ENCODE data around the gene TLX2. TPM values are rescaled to one million over a fixed set of nuclear protein-coding genes. Genes with fewer than 3 reads are reported as not detected.

The TLX2 gene
- total and polyA plus RNA-seq, 4 donors = not detected

DNA sequence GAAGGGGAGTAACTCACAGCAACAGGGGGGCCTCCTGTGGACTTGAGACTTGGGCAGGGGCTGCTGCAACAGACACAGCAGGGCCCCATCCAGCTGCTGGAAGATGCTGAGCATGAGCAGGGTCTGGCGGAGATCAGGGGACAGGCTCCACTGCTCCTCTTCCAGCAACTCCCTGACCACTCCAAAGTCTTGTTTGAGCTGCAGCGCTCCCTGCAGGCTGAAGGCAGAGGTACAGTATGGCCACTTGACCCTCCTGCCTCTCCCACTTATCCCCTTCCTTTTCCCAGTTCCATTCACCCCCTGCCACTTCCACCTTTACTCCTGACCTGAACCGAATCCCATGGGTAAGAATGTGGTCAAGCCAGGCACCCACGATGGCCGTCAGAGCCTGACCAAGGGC lies 39.4 kb upstream of the TLX2 start:
- H3K9ac ChIP-seq (ENCODE audit: low read depth in 1 of 2, low read length in 2 of 2) = no peak overlapping the region
- H3K27ac ChIP-seq (ENCODE audit: low read depth in 1 of 2, low read length in 2 of 2) = no peak overlapping the region
- 93% methylated on average over 5 of the region's 5 CpGs for WGBS
- peaks cover 2 to 14% (median 13%) of the 10 kb centered on the region in 4 donors for H3K36me3 ChIP-seq (ENCODE audit: control insufficient read depth in 4 of 4, insufficient read depth in 3 of 4, low read depth in 1 of 4, low read length in 3 of 4)
- no peak for TF ChIP-seq TAF1 (conservative IDR thresholded peaks at IDR 0.05)
- no peak for TF ChIP-seq YY1 (IDR thresholded peaks at IDR 0.05)
- TF ChIP-seq, protein P1, sequence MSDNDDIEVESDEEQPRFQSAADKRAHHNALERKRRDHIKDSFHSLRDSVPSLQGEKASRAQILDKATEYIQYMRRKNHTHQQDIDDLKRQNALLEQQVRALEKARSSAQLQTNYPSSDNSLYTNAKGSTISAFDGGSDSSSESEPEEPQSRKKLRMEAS (IDR thresholded peaks at IDR 0.05) = no peak
- TF ChIP-seq, protein P2, sequence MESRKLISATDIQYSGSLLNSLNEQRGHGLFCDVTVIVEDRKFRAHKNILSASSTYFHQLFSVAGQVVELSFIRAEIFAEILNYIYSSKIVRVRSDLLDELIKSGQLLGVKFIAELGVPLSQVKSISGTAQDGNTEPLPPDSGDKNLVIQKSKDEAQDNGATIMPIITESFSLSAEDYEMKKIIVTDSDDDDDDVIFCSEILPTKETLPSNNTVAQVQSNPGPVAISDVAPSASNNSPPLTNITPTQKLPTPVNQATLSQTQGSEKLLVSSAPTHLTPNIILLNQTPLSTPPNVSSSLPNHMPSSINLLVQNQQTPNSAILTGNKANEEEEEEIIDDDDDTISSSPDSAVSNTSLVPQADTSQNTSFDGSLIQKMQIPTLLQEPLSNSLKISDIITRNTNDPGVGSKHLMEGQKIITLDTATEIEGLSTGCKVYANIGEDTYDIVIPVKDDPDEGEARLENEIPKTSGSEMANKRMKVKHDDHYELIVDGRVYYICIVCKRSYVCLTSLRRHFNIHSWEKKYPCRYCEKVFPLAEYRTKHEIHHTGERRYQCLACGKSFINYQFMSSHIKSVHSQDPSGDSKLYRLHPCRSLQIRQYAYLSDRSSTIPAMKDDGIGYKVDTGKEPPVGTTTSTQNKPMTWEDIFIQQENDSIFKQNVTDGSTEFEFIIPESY (IDR thresholded peaks at IDR 0.05) = no peak
- no peak for TF ChIP-seq NR2F2 (IDR thresholded peaks at IDR 0.05)
- TF ChIP-seq GABPA (IDR thresholded peaks at IDR 0.05 in 1 of 2, conservative IDR thresholded peaks at IDR 0.05 in 1 of 2) = no peak
- TF ChIP-seq EGR1 (IDR thresholded peaks at IDR 0.05; ENCODE audit: low read depth in 2 of 2) = no peak
- TF ChIP-seq, protein P3, sequence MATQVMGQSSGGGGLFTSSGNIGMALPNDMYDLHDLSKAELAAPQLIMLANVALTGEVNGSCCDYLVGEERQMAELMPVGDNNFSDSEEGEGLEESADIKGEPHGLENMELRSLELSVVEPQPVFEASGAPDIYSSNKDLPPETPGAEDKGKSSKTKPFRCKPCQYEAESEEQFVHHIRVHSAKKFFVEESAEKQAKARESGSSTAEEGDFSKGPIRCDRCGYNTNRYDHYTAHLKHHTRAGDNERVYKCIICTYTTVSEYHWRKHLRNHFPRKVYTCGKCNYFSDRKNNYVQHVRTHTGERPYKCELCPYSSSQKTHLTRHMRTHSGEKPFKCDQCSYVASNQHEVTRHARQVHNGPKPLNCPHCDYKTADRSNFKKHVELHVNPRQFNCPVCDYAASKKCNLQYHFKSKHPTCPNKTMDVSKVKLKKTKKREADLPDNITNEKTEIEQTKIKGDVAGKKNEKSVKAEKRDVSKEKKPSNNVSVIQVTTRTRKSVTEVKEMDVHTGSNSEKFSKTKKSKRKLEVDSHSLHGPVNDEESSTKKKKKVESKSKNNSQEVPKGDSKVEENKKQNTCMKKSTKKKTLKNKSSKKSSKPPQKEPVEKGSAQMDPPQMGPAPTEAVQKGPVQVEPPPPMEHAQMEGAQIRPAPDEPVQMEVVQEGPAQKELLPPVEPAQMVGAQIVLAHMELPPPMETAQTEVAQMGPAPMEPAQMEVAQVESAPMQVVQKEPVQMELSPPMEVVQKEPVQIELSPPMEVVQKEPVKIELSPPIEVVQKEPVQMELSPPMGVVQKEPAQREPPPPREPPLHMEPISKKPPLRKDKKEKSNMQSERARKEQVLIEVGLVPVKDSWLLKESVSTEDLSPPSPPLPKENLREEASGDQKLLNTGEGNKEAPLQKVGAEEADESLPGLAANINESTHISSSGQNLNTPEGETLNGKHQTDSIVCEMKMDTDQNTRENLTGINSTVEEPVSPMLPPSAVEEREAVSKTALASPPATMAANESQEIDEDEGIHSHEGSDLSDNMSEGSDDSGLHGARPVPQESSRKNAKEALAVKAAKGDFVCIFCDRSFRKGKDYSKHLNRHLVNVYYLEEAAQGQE (IDR thresholded peaks at IDR 0.05) = no peak
- TF ChIP-seq SP1 (IDR thresholded peaks at IDR 0.05) = no peak
- no peak for TF ChIP-seq JUND (IDR thresholded peaks at IDR 0.05)
- TF ChIP-seq HNF4G (IDR thresholded peaks at IDR 0.05) = no peak
- TF ChIP-seq, protein P4, sequence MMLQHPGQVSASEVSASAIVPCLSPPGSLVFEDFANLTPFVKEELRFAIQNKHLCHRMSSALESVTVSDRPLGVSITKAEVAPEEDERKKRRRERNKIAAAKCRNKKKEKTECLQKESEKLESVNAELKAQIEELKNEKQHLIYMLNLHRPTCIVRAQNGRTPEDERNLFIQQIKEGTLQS (IDR thresholded peaks at IDR 0.05) = no peak
- TF ChIP-seq RAD21 (IDR thresholded peaks at IDR 0.05) = no peak
- TF ChIP-seq FOXA2 (IDR thresholded peaks at IDR 0.05) = no peak
- no peak for TF ChIP-seq HNF4A (conservative IDR thresholded peaks at IDR 0.05)
- no peak for TF ChIP-seq RXRA (IDR thresholded peaks at IDR 0.05)
- TF ChIP-seq, protein P5, sequence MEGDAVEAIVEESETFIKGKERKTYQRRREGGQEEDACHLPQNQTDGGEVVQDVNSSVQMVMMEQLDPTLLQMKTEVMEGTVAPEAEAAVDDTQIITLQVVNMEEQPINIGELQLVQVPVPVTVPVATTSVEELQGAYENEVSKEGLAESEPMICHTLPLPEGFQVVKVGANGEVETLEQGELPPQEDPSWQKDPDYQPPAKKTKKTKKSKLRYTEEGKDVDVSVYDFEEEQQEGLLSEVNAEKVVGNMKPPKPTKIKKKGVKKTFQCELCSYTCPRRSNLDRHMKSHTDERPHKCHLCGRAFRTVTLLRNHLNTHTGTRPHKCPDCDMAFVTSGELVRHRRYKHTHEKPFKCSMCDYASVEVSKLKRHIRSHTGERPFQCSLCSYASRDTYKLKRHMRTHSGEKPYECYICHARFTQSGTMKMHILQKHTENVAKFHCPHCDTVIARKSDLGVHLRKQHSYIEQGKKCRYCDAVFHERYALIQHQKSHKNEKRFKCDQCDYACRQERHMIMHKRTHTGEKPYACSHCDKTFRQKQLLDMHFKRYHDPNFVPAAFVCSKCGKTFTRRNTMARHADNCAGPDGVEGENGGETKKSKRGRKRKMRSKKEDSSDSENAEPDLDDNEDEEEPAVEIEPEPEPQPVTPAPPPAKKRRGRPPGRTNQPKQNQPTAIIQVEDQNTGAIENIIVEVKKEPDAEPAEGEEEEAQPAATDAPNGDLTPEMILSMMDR (IDR thresholded peaks at IDR 0.05; ENCODE audit: low read depth, low read length, missing input control) = no peak
- TF ChIP-seq FOXA1 (IDR thresholded peaks at IDR 0.05) = no peak
- H3K27me3 ChIP-seq (ENCODE audit: control insufficient read depth in 4 of 4, insufficient read depth in 4 of 4, low read length in 3 of 4) = no peaks in the 10 kb centered on the region
- no peaks in the 10 kb centered on the region for H3K9me3 ChIP-seq (ENCODE audit: control insufficient read depth in 4 of 4, low read length in 3 of 4)
- peaks cover 10 to 30% (median 23%) of the 10 kb centered on the region in 4 donors for H3K4me1 ChIP-seq (ENCODE audit: control insufficient read depth in 4 of 4, insufficient read depth in 4 of 4, low read length in 3 of 4)
- no peak overlapping the region for H3K4me3 ChIP-seq (ENCODE audit: low read depth in 1 of 3, low read length in 3 of 3)
- DNase-seq (ENCODE audit: low spot score) = no peak

All from liver (tissue), 9 donors.